Measurements from ENCODE around the gene NELL2.
"Not testable (repeated sequence)": the region's sequence is repeated elsewhere in the genome, so short reads cannot be mapped to it uniquely, and the experiment has no call there.

NELL2 gene

DNA sequence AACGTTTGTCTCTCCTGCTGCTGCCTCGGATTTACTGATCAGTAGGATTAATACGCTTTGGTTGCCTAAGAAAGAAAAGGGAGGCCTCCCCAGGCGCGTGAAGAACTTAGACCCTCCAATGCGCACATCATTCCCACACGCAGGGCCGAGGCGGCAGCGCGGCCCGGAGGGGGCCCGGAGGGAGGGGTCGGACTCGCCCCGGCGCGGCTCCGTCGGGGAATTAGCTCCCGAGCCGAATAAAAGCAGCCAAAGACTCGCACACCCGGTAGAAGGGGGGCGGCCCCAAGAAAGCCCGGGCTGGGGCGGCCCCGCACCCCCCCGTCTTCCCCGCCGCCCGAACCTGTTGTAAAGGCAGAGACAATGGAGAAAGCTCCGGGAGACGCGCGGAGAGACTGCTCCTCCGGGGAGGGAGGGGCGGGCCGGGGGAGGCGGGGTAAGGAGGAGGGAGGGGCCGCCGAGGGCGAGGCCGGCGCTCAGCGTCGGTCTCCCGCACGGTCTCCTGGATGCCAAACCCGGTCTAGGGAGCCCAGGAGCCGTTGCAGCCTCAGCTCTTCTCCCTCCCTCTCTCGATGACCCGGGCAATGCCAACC, at the start of gene NELL2:
Gene NELL2 (minus strand): TSS at position 362 of the 590 bp plus-strand sequence. CDS start 446 bp downstream, outside the sequence.
- H3K27ac ChIP-seq (ENCODE audit: low read depth, low read length), result no peak within 1 kb of the TSS
- peaks cover 4 to 5% of the 10 kb centered on the region in 2 donors for H3K9me3 ChIP-seq (ENCODE audit: control insufficient read depth in 1 of 2, low read length in 2 of 2)
- H3K4me1 ChIP-seq (ENCODE audit: control insufficient read depth in 1 of 2, insufficient read depth in 2 of 2, low read length in 2 of 2), result peaks cover 12 to 24% of the 10 kb centered on the region in 2 donors
- peak within 1 kb of the TSS; percentile 72 for H3K4me3 ChIP-seq (ENCODE audit: low read depth in 1 of 2, low read length in 2 of 2)
- H3K9ac ChIP-seq (ENCODE audit: low read depth in 1 of 2, low read length in 2 of 2), result peak within 1 kb of the TSS; percentile 52 to 53
- H3K27me3 ChIP-seq (ENCODE audit: control insufficient read depth in 1 of 2, insufficient read depth in 2 of 2, low read length in 2 of 2), result peaks cover 24 to 32% of the 10 kb centered on the region in 2 donors
- H3K36me3 ChIP-seq (ENCODE audit: control insufficient read depth in 1 of 2, insufficient read depth in 2 of 2, low read length in 2 of 2), result no peaks in the 10 kb centered on the region

DNA sequence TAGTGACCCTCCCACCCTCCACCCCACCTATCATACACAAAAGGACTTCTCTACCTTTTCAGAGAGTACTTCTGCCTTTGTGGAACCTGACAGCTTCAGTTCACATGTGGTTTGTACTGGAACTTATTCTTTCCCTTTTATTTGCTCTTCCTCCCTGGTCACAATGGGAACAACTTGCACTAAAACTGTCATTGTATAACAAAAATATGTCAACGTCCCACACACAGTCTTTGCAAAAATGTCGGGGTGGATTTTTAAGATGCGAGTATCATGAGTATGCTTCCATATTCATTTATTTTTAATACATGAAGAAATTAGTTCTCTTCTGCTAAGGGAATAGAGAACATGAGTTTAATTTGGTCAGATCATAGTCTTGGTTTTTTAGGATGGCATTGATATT, 45.6 kb upstream of the NELL2 start:
- Histone ChIP-seq H3K36me3 (ENCODE audit: control insufficient read depth in 1 of 2, insufficient read depth in 2 of 2, low read length in 2 of 2) (no peaks in the 10 kb centered on the region), H3K9ac (ENCODE audit: low read depth in 1 of 2, low read length in 2 of 2) (no peak overlapping the region), H3K27ac (ENCODE audit: low read depth, low read length) (no peak overlapping the region), H3K4me1 (ENCODE audit: control insufficient read depth in 1 of 2, insufficient read depth in 2 of 2, low read length in 2 of 2) (no peaks in the 10 kb centered on the region), H3K4me3 (ENCODE audit: low read depth in 1 of 2, low read length in 2 of 2) (no peak overlapping the region), H3K27me3 (ENCODE audit: control insufficient read depth in 1 of 2, insufficient read depth in 2 of 2, low read length in 2 of 2) (no peaks in the 10 kb centered on the region), H3K9me3 (ENCODE audit: control insufficient read depth in 1 of 2, low read length in 2 of 2) (no peaks in the 10 kb centered on the region)

DNA sequence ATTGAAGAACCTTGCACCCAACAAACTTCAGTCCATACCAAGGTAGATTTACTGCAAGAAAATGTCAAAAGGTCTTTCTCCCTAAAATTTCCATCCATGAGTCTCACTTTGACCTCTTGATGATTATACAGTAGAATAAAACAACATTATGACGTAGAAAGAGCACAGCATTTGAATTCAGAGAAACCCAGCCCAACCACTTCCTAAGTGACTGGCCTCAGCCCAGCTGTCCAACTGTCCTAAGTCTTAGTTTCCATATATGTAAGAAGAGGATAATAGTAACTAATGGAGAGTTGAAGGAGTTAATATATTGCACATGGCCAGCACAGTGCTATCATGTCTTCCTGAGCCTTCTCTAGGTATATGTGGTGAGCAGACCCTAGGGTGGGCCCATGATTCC, 41.0 kb upstream of the NELL2 start:
- no peak overlapping the region for H3K27ac ChIP-seq (ENCODE audit: low read depth, low read length)
- H3K4me3 ChIP-seq (ENCODE audit: low read depth in 1 of 2, low read length in 2 of 2), result no peak overlapping the region
- no peaks in the 10 kb centered on the region for H3K36me3 ChIP-seq (ENCODE audit: control insufficient read depth in 1 of 2, insufficient read depth in 2 of 2, low read length in 2 of 2)
- no peak overlapping the region for H3K9ac ChIP-seq (ENCODE audit: low read depth in 1 of 2, low read length in 2 of 2)
- no peaks in the 10 kb centered on the region for H3K4me1 ChIP-seq (ENCODE audit: control insufficient read depth in 1 of 2, insufficient read depth in 2 of 2, low read length in 2 of 2)
- no peaks in the 10 kb centered on the region for H3K27me3 ChIP-seq (ENCODE audit: control insufficient read depth in 1 of 2, insufficient read depth in 2 of 2, low read length in 2 of 2)
- H3K9me3 ChIP-seq (ENCODE audit: control insufficient read depth in 1 of 2, low read length in 2 of 2), result no peaks in the 10 kb centered on the region

DNA sequence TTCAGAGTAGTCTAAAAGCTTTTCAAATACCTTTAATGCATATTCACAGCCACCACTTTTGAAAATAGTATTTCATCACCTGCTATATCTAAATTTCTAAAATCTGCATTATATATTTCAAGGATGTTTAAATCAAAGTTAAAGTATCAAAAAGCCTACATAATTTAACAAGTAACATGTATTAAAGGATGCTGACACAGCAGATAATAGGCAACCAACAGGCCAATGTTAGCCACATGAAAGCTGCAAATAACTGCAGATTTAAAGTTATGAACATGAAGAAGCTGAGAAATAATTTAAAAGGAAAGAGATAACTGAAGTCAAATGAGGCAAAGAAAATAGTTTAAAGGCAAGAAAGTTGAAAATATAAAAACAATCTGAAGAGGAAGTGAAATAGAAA, 39.8 kb upstream of the NELL2 start:
- no peaks in the 10 kb centered on the region for H3K36me3 ChIP-seq (ENCODE audit: control insufficient read depth in 1 of 2, insufficient read depth in 2 of 2, low read length in 2 of 2)
- H3K9ac ChIP-seq (ENCODE audit: low read depth in 1 of 2, low read length in 2 of 2), result no peak overlapping the region
- H3K4me3 ChIP-seq (ENCODE audit: low read depth in 1 of 2, low read length in 2 of 2), result no peak overlapping the region
- no peaks in the 10 kb centered on the region for H3K9me3 ChIP-seq (ENCODE audit: control insufficient read depth in 1 of 2, low read length in 2 of 2)
- no peak overlapping the region for H3K27ac ChIP-seq (ENCODE audit: low read depth, low read length)
- H3K4me1 ChIP-seq (ENCODE audit: control insufficient read depth in 1 of 2, insufficient read depth in 2 of 2, low read length in 2 of 2), result no peaks in the 10 kb centered on the region
- H3K27me3 ChIP-seq (ENCODE audit: control insufficient read depth in 1 of 2, insufficient read depth in 2 of 2, low read length in 2 of 2), result no peaks in the 10 kb centered on the region

DNA sequence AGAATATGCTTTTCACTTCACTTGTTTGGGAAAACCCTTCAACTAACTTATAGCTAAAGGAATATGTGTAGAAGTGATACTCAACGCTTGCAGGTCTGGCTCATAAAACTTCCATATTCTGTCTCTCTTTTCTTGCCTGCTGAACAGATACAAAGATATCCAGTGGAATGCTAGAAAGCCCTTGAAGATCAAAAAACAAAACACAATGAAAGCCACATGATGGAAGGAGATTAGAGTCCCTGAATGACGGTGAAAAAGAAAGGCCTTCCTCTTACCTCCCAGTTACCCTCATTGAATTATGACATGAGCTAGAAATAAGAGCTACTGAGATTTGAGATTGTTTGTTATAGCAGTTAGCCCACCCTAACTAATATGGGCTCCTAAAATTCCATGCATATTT, 28.2 kb upstream of the NELL2 start:
- H3K4me3 ChIP-seq (ENCODE audit: low read depth in 1 of 2, low read length in 2 of 2), result no peak overlapping the region
- H3K36me3 ChIP-seq (ENCODE audit: control insufficient read depth in 1 of 2, insufficient read depth in 2 of 2, low read length in 2 of 2), result no peaks in the 10 kb centered on the region
- H3K27ac ChIP-seq (ENCODE audit: low read depth, low read length), result no peak overlapping the region
- no peak overlapping the region for H3K9ac ChIP-seq (ENCODE audit: low read depth in 1 of 2, low read length in 2 of 2)
- no peaks in the 10 kb centered on the region for H3K27me3 ChIP-seq (ENCODE audit: control insufficient read depth in 1 of 2, insufficient read depth in 2 of 2, low read length in 2 of 2)
- H3K9me3 ChIP-seq (ENCODE audit: control insufficient read depth in 1 of 2, low read length in 2 of 2), result no peaks in the 10 kb centered on the region
- H3K4me1 ChIP-seq (ENCODE audit: control insufficient read depth in 1 of 2, insufficient read depth in 2 of 2, low read length in 2 of 2), result no peaks in the 10 kb centered on the region

DNA sequence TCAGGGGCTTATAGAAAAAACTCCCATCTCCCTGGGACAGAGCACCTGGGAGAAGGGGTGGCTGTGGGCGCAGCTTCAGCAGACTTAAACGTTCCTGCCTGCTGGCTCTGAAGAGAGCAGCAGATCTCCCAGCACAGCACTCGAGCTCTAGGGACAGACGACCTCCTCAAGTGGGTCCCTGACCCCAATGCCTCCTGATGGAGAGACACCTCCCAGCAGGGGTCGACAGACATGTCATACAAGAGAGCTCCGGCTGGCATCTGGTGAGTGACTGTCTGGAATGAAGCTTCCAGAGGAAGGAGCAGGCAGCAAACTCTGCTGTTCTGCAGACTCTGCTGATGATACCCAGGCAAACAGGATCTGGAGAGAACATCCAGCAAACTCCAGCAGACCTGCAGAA, 22.0 kb upstream of the NELL2 start:
- not testable (repeated sequence) for H3K36me3 ChIP-seq (ENCODE audit: control insufficient read depth in 1 of 2, insufficient read depth in 2 of 2, low read length in 2 of 2); H3K9ac ChIP-seq (ENCODE audit: low read depth in 1 of 2, low read length in 2 of 2); H3K27me3 ChIP-seq (ENCODE audit: control insufficient read depth in 1 of 2, insufficient read depth in 2 of 2, low read length in 2 of 2); H3K27ac ChIP-seq (ENCODE audit: low read depth, low read length); H3K9me3 ChIP-seq (ENCODE audit: control insufficient read depth in 1 of 2, low read length in 2 of 2); H3K4me3 ChIP-seq (ENCODE audit: low read depth in 1 of 2, low read length in 2 of 2); H3K4me1 ChIP-seq (ENCODE audit: control insufficient read depth in 1 of 2, insufficient read depth in 2 of 2, low read length in 2 of 2)

DNA sequence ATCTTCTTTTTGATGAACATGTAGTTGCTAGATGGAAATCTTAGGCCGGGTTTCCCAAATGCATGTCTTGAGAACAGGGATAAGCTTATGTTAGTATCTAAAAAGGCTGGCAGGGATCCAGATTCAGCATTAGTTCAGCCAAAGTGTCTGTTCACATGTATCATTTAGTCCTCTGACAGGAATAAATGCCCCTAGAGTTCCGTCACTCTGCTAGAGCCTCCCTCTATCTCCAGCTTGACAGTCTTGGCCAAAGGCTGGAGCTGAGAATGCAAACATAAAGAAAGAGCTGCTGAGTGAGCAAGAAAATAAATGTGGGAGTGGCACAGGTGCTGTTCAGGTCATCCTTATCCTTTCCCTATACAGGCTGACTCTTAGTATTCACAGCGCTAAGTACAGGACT, 13.8 kb upstream of the NELL2 start:
- Histone ChIP-seq H3K27ac (ENCODE audit: low read depth, low read length) (no peak overlapping the region), H3K27me3 (ENCODE audit: control insufficient read depth in 1 of 2, insufficient read depth in 2 of 2, low read length in 2 of 2) (no peaks in the 10 kb centered on the region), H3K36me3 (ENCODE audit: control insufficient read depth in 1 of 2, insufficient read depth in 2 of 2, low read length in 2 of 2) (no peaks in the 10 kb centered on the region), H3K9me3 (ENCODE audit: control insufficient read depth in 1 of 2, low read length in 2 of 2) (no peaks in the 10 kb centered on the region), H3K9ac (ENCODE audit: low read depth in 1 of 2, low read length in 2 of 2) (no peak overlapping the region), H3K4me1 (ENCODE audit: control insufficient read depth in 1 of 2, insufficient read depth in 2 of 2, low read length in 2 of 2) (no peaks in the 10 kb centered on the region), H3K4me3 (ENCODE audit: low read depth in 1 of 2, low read length in 2 of 2) (no peak overlapping the region)

DNA sequence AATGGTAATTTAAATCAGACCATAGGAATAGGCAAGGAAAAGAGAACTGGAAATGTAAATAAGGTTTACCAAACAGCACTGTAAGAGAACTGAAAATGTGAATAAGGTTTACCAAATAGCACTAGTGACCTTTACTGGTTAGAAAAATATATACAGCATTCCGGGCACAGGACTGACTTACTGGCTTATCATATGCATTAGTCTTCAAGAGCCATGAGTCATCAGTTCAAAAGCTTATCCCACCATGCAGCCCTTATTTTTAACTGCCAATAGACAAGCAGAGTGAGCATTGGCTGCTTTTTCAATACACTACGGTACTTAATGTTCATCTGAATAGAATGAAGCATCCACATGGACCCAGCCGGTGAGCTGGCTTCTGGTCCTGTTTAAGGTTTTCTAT, 13.0 kb upstream of the NELL2 start:
- Histone ChIP-seq H3K9ac (ENCODE audit: low read depth in 1 of 2, low read length in 2 of 2) (no peak overlapping the region), H3K9me3 (ENCODE audit: control insufficient read depth in 1 of 2, low read length in 2 of 2) (no peaks in the 10 kb centered on the region)

DNA sequence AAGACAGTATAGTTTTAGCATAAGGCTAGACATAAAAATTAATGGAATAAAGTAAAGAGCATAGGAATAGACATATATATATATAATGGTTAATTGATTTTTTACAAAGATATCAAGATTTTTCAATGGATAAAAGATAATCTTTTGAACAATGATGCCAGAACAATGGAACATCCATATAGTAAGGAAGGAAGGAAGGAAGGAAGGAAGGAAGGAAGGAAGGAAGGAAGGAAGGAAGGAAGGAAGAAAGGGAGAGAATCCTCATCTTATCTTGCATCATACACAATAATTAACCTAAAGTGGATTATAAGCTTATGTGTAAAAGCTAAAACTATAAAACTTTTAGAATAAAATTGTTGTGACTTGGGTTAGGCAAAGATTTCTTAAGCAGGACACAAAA, 9.8 kb upstream of the NELL2 start:
- Histone ChIP-seq H3K4me1 (ENCODE audit: control insufficient read depth in 1 of 2, insufficient read depth in 2 of 2, low read length in 2 of 2) (no peaks in the 10 kb centered on the region), H3K27me3 (ENCODE audit: control insufficient read depth in 1 of 2, insufficient read depth in 2 of 2, low read length in 2 of 2) (no peaks in the 10 kb centered on the region), H3K9ac (ENCODE audit: low read depth in 1 of 2, low read length in 2 of 2) (no peak overlapping the region), H3K9me3 (ENCODE audit: control insufficient read depth in 1 of 2, low read length in 2 of 2) (peaks cover under 1% of the 10 kb centered on the region in 2 donors), H3K36me3 (ENCODE audit: control insufficient read depth in 1 of 2, insufficient read depth in 2 of 2, low read length in 2 of 2) (no peaks in the 10 kb centered on the region), H3K4me3 (ENCODE audit: low read depth in 1 of 2, low read length in 2 of 2) (no peak overlapping the region), H3K27ac (ENCODE audit: low read depth, low read length) (no peak overlapping the region)

More for the DNA sequence above, 13.0 kb upstream of the NELL2 start:
- no peaks in the 10 kb centered on the region for H3K36me3 ChIP-seq (ENCODE audit: control insufficient read depth in 1 of 2, insufficient read depth in 2 of 2, low read length in 2 of 2)
- H3K4me1 ChIP-seq (ENCODE audit: control insufficient read depth in 1 of 2, insufficient read depth in 2 of 2, low read length in 2 of 2), result no peaks in the 10 kb centered on the region
- H3K4me3 ChIP-seq (ENCODE audit: low read depth in 1 of 2, low read length in 2 of 2), result no peak overlapping the region
- H3K27me3 ChIP-seq (ENCODE audit: control insufficient read depth in 1 of 2, insufficient read depth in 2 of 2, low read length in 2 of 2), result no peaks in the 10 kb centered on the region
- H3K27ac ChIP-seq (ENCODE audit: low read depth, low read length), result no peak overlapping the region

DNA sequence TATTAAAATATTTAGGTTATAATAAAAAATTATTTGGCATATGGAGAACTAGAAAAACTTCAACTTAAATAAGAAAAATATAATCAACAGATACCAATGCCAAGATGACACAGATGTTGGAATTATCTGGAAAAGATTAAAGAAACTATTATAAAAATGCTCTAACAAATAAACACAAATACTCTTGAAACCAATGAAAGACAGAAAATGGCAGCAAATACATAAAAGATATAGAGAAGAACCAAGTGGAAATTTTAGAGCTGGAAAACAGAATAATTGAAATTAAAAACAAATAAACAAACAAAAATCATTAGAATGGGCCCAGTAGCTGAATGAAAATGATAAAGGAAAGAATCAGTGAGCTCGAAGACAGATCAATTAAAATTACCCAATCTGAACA, 5.1 kb upstream of the NELL2 start:
- Histone ChIP-seq H3K36me3 (ENCODE audit: control insufficient read depth in 1 of 2, insufficient read depth in 2 of 2, low read length in 2 of 2) (no peaks in the 10 kb centered on the region), H3K27ac (ENCODE audit: low read depth, low read length) (no peak overlapping the region), H3K4me1 (ENCODE audit: control insufficient read depth in 1 of 2, insufficient read depth in 2 of 2, low read length in 2 of 2) (peaks cover 0 to 9% of the 10 kb centered on the region in 2 donors), H3K27me3 (ENCODE audit: control insufficient read depth in 1 of 2, insufficient read depth in 2 of 2, low read length in 2 of 2) (peaks cover 8 to 15% of the 10 kb centered on the region in 2 donors), H3K9me3 (ENCODE audit: control insufficient read depth in 1 of 2, low read length in 2 of 2) (peaks cover 4 to 5% of the 10 kb centered on the region in 2 donors), H3K9ac (ENCODE audit: low read depth in 1 of 2, low read length in 2 of 2) (no peak overlapping the region), H3K4me3 (ENCODE audit: low read depth in 1 of 2, low read length in 2 of 2) (no peak overlapping the region)
